Gastrocnemius medialis (tissue), 4 donors: ENCODE results near the gene CAVIN1. TPM values are rescaled to one million over a fixed set of nuclear protein-coding genes. Genes with fewer than 3 reads are reported as not detected.

Source experiments
- ATAC-seq, 2 donors: fragments of 150-250 bp; one replicate each; pipeline ENCODE4 v1.9.1; 2016
- DNase-seq, 2 donors: peaks; one replicate each; pipeline ENCODE4 v3.0.0-alpha.2; 2019
- H3K27ac ChIP-seq, 4 donors: fragments of 200-600 bp; sonication (generic); 1 replicate in 1 of 4; 2 replicates in 3 of 4; pipeline ENCODE4 v1.5.1; 2016 to 2018; ENCODE audit warnings: mild to moderate bottlenecking in 2 of 4, moderate library complexity in 1 of 4
- H3K27me3 ChIP-seq, 3 donors: fragments of 200-600 bp; sonication (generic) in 2 of 3; 1 replicate in 1 of 3; 2 replicates in 2 of 3; pipeline versions ENCODE4 v1.5.1 to v1.6.0; 2016 to 2019; ENCODE audit warnings: mild to moderate bottlenecking in 1 of 3, moderate library complexity in 1 of 3
- H3K36me3 ChIP-seq, 2 donors: fragments of 200-600 bp; sonication (generic) in 1 of 2; one replicate each; pipeline ENCODE4 v1.5.1; 2017 to 2018
- H3K4me1 ChIP-seq, 2 donors: fragments of 200-600 bp; sonication (generic) in 1 of 2; one replicate each; pipeline ENCODE4 v1.5.1; 2016 to 2017; ENCODE audit warnings: mild to moderate bottlenecking in 2 of 2
- H3K4me3 ChIP-seq, 4 donors: fragments of 200-600 bp; sonication (generic) in 3 of 4; 1 replicate in 1 of 4; 2 replicates in 3 of 4; pipeline ENCODE4 v1.5.1; 2016 to 2019; ENCODE audit warnings: mild to moderate bottlenecking in 2 of 4
- H3K9me3 ChIP-seq, 3 donors: fragments of 200-600 bp; sonication (generic) in 2 of 3; 1 replicate in 1 of 3; 2 replicates in 2 of 3; pipeline ENCODE4 v1.5.1; 2016 to 2019
- CTCF ChIP-seq, 5 experiments: fragments of 450-650 bp in 3 of 5; fragments of 200-600 bp in 2 of 5; sonication (generic) in 2 of 5; IDR thresholded peaks in 4 of 5; conservative IDR thresholded peaks in 1 of 5; 1 replicate in 4 of 5; 2 replicates in 1 of 5; pipeline ENCODE4 v1.5.1; 2016 to 2019; ENCODE audit warnings: antibody characterized with exemption in 5 of 5, mild to moderate bottlenecking in 3 of 5, moderate library complexity in 3 of 5
- POLR2A ChIP-seq, 2 donors: fragments of 450-650 bp; IDR thresholded peaks; one replicate each; pipeline ENCODE4 v1.6.1; 2017; ENCODE audit warnings: antibody characterized with exemption in 2 of 2, mild to moderate bottlenecking in 2 of 2, moderate library complexity in 2 of 2
- in situ Hi-C, 4 donors: fragments of 200-750 bp; cut with MboI; loops; one replicate each; pipeline versions ENCODE4 v1.15.0 to v1.8.0; 2017; ENCODE audit warnings: low sequenced_read_pairs in 4 of 4
- intact Hi-C: fragments of 100-400 bp; cut with DNase I; formaldehyde crosslinking; loops from one replicate; pipeline ENCODE4 v1.15.1; 2023; ENCODE audit warnings: low total_unique reads
- total RNA-seq, 4 donors: library from RNA; depleted of rRNA; stranded (reverse); fragments of >200 nt; gene quantifications; one replicate each; pipeline versions ENCODE4 v1.1.0 to v1.2.3, GENCODE V29; 2016

Gene CAVIN1
- total RNA-seq, 4 donors from 2014 or later: 64.9 to 137 (median 125) TPM

- Histone ChIP-seq H3K27me3 (no peaks in the 10 kb centered on the region), H3K27ac (no peak overlapping the region), H3K9me3 (no peaks in the 10 kb centered on the region), H3K4me1 (no peaks in the 10 kb centered on the region), H3K4me3 (no peak overlapping the region), H3K36me3 (no peaks in the 10 kb centered on the region)
- intact Hi-C loops (no loop called here), in situ Hi-C loops (no loop called here)
- TF ChIP-seq CTCF (IDR thresholded peaks at IDR 0.05 in 4 of 5, conservative IDR thresholded peaks at IDR 0.05 in 1 of 5): no peak
- TF ChIP-seq POLR2A (IDR thresholded peaks at IDR 0.05): no peak
- no peak for ATAC-seq
- DNase-seq: no peak
These were observed 19.1 kb upstream of the CAVIN1 start for GRCh38 chr17:42442196-42442565.

GRCh38 chr17:42441371-42442195 is 18.5 kb upstream of the CAVIN1 start:
- TF ChIP-seq POLR2A (IDR thresholded peaks at IDR 0.05) (no peak), CTCF (IDR thresholded peaks at IDR 0.05 in 4 of 5, conservative IDR thresholded peaks at IDR 0.05 in 1 of 5) (no peak)
- intact Hi-C loops: no loop called here
- Histone ChIP-seq H3K4me3 (no peak overlapping the region), H3K9me3 (no peaks in the 10 kb centered on the region), H3K4me1 (no peaks in the 10 kb centered on the region), H3K36me3 (no peaks in the 10 kb centered on the region), H3K27me3 (no peaks in the 10 kb centered on the region), H3K27ac (no peak overlapping the region)
- ATAC-seq (no peak), DNase-seq (no peak)
- in situ Hi-C loops: no loop called here

DNA sequence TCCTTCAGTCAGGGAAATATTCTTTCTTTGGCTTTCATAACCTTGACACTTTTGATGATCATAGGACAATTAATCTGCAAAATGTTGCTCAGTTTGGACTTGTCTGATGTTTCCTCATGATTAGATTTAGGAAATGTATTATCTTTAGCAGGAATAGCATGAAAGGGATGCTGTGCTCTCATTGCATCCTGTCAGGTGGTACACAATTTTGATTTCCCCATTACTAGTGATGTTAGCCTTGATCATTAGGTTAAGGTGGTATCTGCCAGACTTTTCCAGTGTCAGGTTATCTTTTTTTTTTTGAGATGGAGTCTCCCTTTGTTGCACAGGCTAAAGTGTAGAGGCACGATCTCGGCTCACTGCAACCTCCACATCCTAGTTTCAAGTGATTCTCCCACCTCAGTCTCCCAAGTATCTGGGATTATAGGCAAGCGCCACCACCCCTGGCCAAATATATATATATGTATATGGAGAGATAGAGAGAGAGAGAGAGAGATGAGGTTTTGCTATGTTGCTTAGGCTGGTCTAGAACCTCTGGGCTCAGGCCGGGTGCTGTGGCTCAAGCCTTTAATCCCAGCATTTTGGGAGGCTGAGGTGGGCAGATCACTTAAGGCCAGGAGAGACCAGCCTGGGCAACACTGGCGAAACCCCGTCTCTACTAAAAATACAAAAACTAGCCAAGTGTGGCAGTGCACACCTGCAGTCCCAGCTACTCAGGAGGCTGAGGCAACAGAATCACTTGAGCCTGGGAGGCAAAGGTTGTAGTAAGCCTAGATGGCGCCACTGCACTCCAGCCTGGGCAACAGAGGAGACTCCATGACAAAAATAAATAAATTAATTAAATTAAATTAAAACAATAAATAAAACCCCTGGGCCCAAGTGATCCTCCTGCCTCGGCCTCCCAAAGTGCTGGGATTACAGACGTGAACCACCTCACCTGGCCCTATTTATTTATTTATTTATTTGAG is 15.8 kb upstream of the CAVIN1 start:
- intact Hi-C loops: no loop called here

GRCh38 chr17:42436391-42436790 is 13.3 kb upstream of the CAVIN1 start:
- in situ Hi-C loops: no loop called here
- TF ChIP-seq POLR2A (IDR thresholded peaks at IDR 0.05) (peak in 1 of 2 donors; percentile 5), CTCF (IDR thresholded peaks at IDR 0.05 in 4 of 5, conservative IDR thresholded peaks at IDR 0.05 in 1 of 5) (no peak)
- H3K27ac ChIP-seq: peak overlapping the region; percentile 70 to 77 (median 72)
- no peak overlapping the region for H3K4me3 ChIP-seq
- DNase-seq (peak in 1 of 2 donors; percentile 62), ATAC-seq (peak; percentile 88 to 93)
- no peaks in the 10 kb centered on the region for H3K27me3 ChIP-seq
- intact Hi-C loops: no loop called here
- no peaks in the 10 kb centered on the region for H3K36me3 ChIP-seq
- peaks cover 4 to 8% of the 10 kb centered on the region in 2 donors for H3K4me1 ChIP-seq
- H3K9me3 ChIP-seq: no peaks in the 10 kb centered on the region

More for the DNA sequence above, 15.8 kb upstream of the CAVIN1 start:
- H3K9me3 ChIP-seq: no peaks in the 10 kb centered on the region
- no peak overlapping the region for H3K27ac ChIP-seq
- no peaks in the 10 kb centered on the region for H3K36me3 ChIP-seq
- no peak for TF ChIP-seq POLR2A (IDR thresholded peaks at IDR 0.05)
- TF ChIP-seq CTCF (IDR thresholded peaks at IDR 0.05 in 4 of 5, conservative IDR thresholded peaks at IDR 0.05 in 1 of 5): peak in 2 of 5 experiments; percentile 8 to 37
- no peak for DNase-seq
- ATAC-seq: no peak
- H3K4me1 ChIP-seq: no peaks in the 10 kb centered on the region
- H3K4me3 ChIP-seq: no peak overlapping the region
- in situ Hi-C loops: no loop called here
- no peaks in the 10 kb centered on the region for H3K27me3 ChIP-seq
